Measurements from ENCODE around the gene SGTA. TPM values are rescaled to one million over a fixed set of nuclear protein-coding genes. Genes with fewer than 3 reads are reported as not detected.

The SGTA gene
- total RNA-seq, 1 experiment from 2014 or later: 31.2 TPM

GRCh38 chr19:2723747-2724146 is 59.3 kb downstream of the SGTA start:
- Histone ChIP-seq H3K36me3 (ENCODE audit: insufficient read depth, low read length) (no peaks in the 10 kb centered on the region), H3K79me2 (ENCODE audit: low read length) (no peaks in the 10 kb centered on the region), H3K9me3 (ENCODE audit: low read length) (no peaks in the 10 kb centered on the region), H4K20me1 (ENCODE audit: insufficient read depth, low read depth, low read length) (no peaks in the 10 kb centered on the region; the same call in 1 of the 2 replicates), H3K9me2 (replicated peaks; ENCODE audit: insufficient read depth, low read length) (no peaks in the 10 kb centered on the region), H3K4me2 (ENCODE audit: low read depth, low read length, poor library complexity, severe bottlenecking) (no peak overlapping the region), H3K4me3 (ENCODE audit: low read length) (no peak overlapping the region), H3K27me3 (ENCODE audit: low read length) (no peaks in the 10 kb centered on the region), H2AFZ (ENCODE audit: low read length) (no peak overlapping the region), H3K9ac (ENCODE audit: low read length) (no peak overlapping the region), H3K4me1 (ENCODE audit: low read length) (no peaks in the 10 kb centered on the region), H3K27ac (ENCODE audit: low read length) (no peak overlapping the region)
- no peak for DNase-seq

GRCh38 chr19:2723345-2723715 is 59.7 kb downstream of the SGTA start:
- Histone ChIP-seq H4K20me1 (ENCODE audit: insufficient read depth, low read depth, low read length) (no peaks in the 10 kb centered on the region; the same call in 1 of the 2 replicates), H3K4me1 (ENCODE audit: low read length) (no peaks in the 10 kb centered on the region), H3K4me3 (ENCODE audit: low read length) (no peak overlapping the region), H3K9me2 (replicated peaks; ENCODE audit: insufficient read depth, low read length) (no peaks in the 10 kb centered on the region), H3K9me3 (ENCODE audit: low read length) (no peaks in the 10 kb centered on the region), H3K27ac (ENCODE audit: low read length) (no peak overlapping the region), H3K27me3 (ENCODE audit: low read length) (no peaks in the 10 kb centered on the region), H3K4me2 (ENCODE audit: low read depth, low read length, poor library complexity, severe bottlenecking) (no peak overlapping the region), H3K79me2 (ENCODE audit: low read length) (no peaks in the 10 kb centered on the region), H2AFZ (ENCODE audit: low read length) (no peak overlapping the region), H3K9ac (ENCODE audit: low read length) (no peak overlapping the region), H3K36me3 (ENCODE audit: insufficient read depth, low read length) (no peaks in the 10 kb centered on the region)
- no peak for DNase-seq

- Histone ChIP-seq H3K4me2 (ENCODE audit: low read depth, low read length, poor library complexity, severe bottlenecking) (no peak overlapping the region), H3K27ac (ENCODE audit: low read length) (no peak overlapping the region), H3K79me2 (ENCODE audit: low read length) (no peaks in the 10 kb centered on the region), H3K9me2 (replicated peaks; ENCODE audit: insufficient read depth, low read length) (no peaks in the 10 kb centered on the region), H3K27me3 (ENCODE audit: low read length) (no peaks in the 10 kb centered on the region), H4K20me1 (ENCODE audit: insufficient read depth, low read depth, low read length) (no peaks in the 10 kb centered on the region), H2AFZ (ENCODE audit: low read length) (no peak overlapping the region), H3K4me1 (ENCODE audit: low read length) (no peaks in the 10 kb centered on the region), H3K9me3 (ENCODE audit: low read length) (no peaks in the 10 kb centered on the region), H3K4me3 (ENCODE audit: low read length) (no peak overlapping the region), H3K36me3 (ENCODE audit: insufficient read depth, low read length) (no peaks in the 10 kb centered on the region), H3K9ac (ENCODE audit: low read length) (no peak overlapping the region)
- no peak for DNase-seq
These were observed 60.3 kb downstream of the SGTA start for GRCh38 chr19:2722541-2723344.

- Histone ChIP-seq H3K36me3 (ENCODE audit: insufficient read depth, low read length) (no peaks in the 10 kb centered on the region), H3K9me2 (replicated peaks; ENCODE audit: insufficient read depth, low read length) (no peaks in the 10 kb centered on the region), H3K4me1 (ENCODE audit: low read length) (no peaks in the 10 kb centered on the region), H4K20me1 (ENCODE audit: insufficient read depth, low read depth, low read length) (no peaks in the 10 kb centered on the region), H3K4me3 (ENCODE audit: low read length) (no peak overlapping the region), H2AFZ (ENCODE audit: low read length) (no peak overlapping the region), H3K27ac (ENCODE audit: low read length) (no peak overlapping the region), H3K9ac (ENCODE audit: low read length) (no peak overlapping the region), H3K79me2 (ENCODE audit: low read length) (no peaks in the 10 kb centered on the region), H3K27me3 (ENCODE audit: low read length) (no peaks in the 10 kb centered on the region), H3K4me2 (ENCODE audit: low read depth, low read length, poor library complexity, severe bottlenecking) (no peak overlapping the region), H3K9me3 (ENCODE audit: low read length) (no peaks in the 10 kb centered on the region)
- DNase-seq: no peak
These were observed 61.2 kb downstream of the SGTA start for GRCh38 chr19:2721570-2722540.

GRCh38 chr19:2720777-2721569 is 62.1 kb downstream of the SGTA start, which contains the start of gene DIRAS1:
DIRAS1 (minus strand) TSS chr19:2721372; CDS start chr19:2717806, 3,566 bp downstream.
- no peak within 1 kb of the TSS for H3K4me2 ChIP-seq (ENCODE audit: low read depth, low read length, poor library complexity, severe bottlenecking)
- H3K4me1 ChIP-seq (ENCODE audit: low read length): no peaks in the 10 kb centered on the region
- H3K27ac ChIP-seq (ENCODE audit: low read length): no peak within 1 kb of the TSS
- no peaks in the 10 kb centered on the region for H3K9me2 ChIP-seq (replicated peaks; ENCODE audit: insufficient read depth, low read length)
- no peaks in the 10 kb centered on the region for H3K27me3 ChIP-seq (ENCODE audit: low read length)
- H3K36me3 ChIP-seq (ENCODE audit: insufficient read depth, low read length): no peaks in the 10 kb centered on the region
- H3K4me3 ChIP-seq (ENCODE audit: low read length): no peak within 1 kb of the TSS
- H3K79me2 ChIP-seq (ENCODE audit: low read length): no peaks in the 10 kb centered on the region
- DNase-seq: no peak
- no peak within 1 kb of the TSS for H3K9ac ChIP-seq (ENCODE audit: low read length)
- no peak within 1 kb of the TSS for H2AFZ ChIP-seq (ENCODE audit: low read length)
- no peaks in the 10 kb centered on the region for H4K20me1 ChIP-seq (ENCODE audit: insufficient read depth, low read depth, low read length)
- H3K9me3 ChIP-seq (ENCODE audit: low read length): no peaks in the 10 kb centered on the region; the same call in 1 of the 2 replicates

GRCh38 chr19:2719920-2720776 is 62.9 kb downstream of the SGTA start:
- Histone ChIP-seq H4K20me1 (ENCODE audit: insufficient read depth, low read depth, low read length) (no peaks in the 10 kb centered on the region), H3K4me1 (ENCODE audit: low read length) (no peaks in the 10 kb centered on the region), H3K9me3 (ENCODE audit: low read length) (peaks cover 8% of the 10 kb centered on the region), H3K9ac (ENCODE audit: low read length) (no peak overlapping the region), H3K27ac (ENCODE audit: low read length) (no peak overlapping the region), H3K79me2 (ENCODE audit: low read length) (no peaks in the 10 kb centered on the region), H3K4me2 (ENCODE audit: low read depth, low read length, poor library complexity, severe bottlenecking) (no peak overlapping the region), H3K36me3 (ENCODE audit: insufficient read depth, low read length) (no peaks in the 10 kb centered on the region), H3K4me3 (ENCODE audit: low read length) (no peak overlapping the region), H3K27me3 (ENCODE audit: low read length) (no peaks in the 10 kb centered on the region), H3K9me2 (replicated peaks; ENCODE audit: insufficient read depth, low read length) (no peaks in the 10 kb centered on the region), H2AFZ (ENCODE audit: low read length) (no peak overlapping the region)
- no peak for DNase-seq

- Histone ChIP-seq H3K4me1 (ENCODE audit: low read length) (no peaks in the 10 kb centered on the region), H3K9ac (ENCODE audit: low read length) (no peak overlapping the region), H3K27me3 (ENCODE audit: low read length) (no peaks in the 10 kb centered on the region), H3K79me2 (ENCODE audit: low read length) (no peaks in the 10 kb centered on the region), H3K36me3 (ENCODE audit: insufficient read depth, low read length) (no peaks in the 10 kb centered on the region), H3K9me3 (ENCODE audit: low read length) (peaks cover 10% of the 10 kb centered on the region), H3K27ac (ENCODE audit: low read length) (no peak overlapping the region), H3K4me3 (ENCODE audit: low read length) (no peak overlapping the region), H3K9me2 (replicated peaks; ENCODE audit: insufficient read depth, low read length) (no peaks in the 10 kb centered on the region), H2AFZ (ENCODE audit: low read length) (no peak overlapping the region), H4K20me1 (ENCODE audit: insufficient read depth, low read depth, low read length) (no peaks in the 10 kb centered on the region), H3K4me2 (ENCODE audit: low read depth, low read length, poor library complexity, severe bottlenecking) (no peak overlapping the region)
- DNase-seq: no peak
These were observed 63.8 kb downstream of the SGTA start for GRCh38 chr19:2719232-2719735.
